NB4 (cell line): Measurements from ENCODE around the gene ZNF595.
"Not testable (repeated sequence)": the region's sequence is repeated elsewhere in the genome, so short reads cannot be mapped to it uniquely, and the experiment has no call there.

ENCODE experiments used
- MYC ChIP-seq: IDR thresholded peaks from 2 replicates; pipeline ENCODE4 v1.6.1; 2011; ENCODE audit warnings: low read depth, low read length
- POLR2A ChIP-seq: IDR thresholded peaks from 2 replicates; pipeline ENCODE4 v1.6.1; 2011; ENCODE audit warnings: mild to moderate bottlenecking; ENCODE audit not compliant: insufficient read length; ENCODE audit errors: extremely low read depth
- TF ChIP-seq, protein P1 (sequence below): IDR thresholded peaks from one replicate; pipeline ENCODE4 v1.5.1; 2012; ENCODE audit warnings: low read depth, low read length
- TF ChIP-seq, protein P2 (sequence below): IDR thresholded peaks from 2 replicates; pipeline ENCODE4 v1.6.1; 2011; ENCODE audit warnings: low read depth, low read length

DNA sequence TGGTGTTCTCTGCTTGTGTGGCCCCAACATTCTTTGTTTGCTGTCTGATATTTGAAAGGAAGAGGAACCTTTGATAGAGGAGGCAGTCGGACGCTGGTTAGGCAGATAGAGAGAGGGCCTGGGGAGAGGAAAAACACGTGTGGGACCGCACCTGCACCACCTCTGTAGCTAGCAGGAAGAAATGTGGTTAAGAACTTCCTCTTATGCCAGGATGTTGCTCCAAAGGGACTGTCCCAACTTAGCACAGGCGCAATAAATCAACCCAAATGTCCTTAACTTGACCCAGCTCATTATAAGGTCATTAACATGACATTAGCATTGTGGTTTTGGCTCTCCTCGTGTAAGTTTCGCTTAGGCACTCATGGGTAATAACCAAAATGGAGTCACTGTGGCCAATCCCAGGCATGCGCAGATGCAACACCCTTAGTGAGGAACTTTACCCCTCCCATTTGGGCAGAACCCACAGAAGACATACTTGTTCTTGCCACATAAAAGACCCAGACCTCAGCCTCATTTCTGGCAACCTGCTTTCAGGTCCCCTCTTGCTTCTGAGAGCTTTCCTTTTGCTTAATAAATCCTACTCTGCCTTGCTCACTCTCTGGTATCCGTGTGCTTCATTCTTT is 1.4 kb upstream of the ZNF595 start:
- TF ChIP-seq, protein P1, sequence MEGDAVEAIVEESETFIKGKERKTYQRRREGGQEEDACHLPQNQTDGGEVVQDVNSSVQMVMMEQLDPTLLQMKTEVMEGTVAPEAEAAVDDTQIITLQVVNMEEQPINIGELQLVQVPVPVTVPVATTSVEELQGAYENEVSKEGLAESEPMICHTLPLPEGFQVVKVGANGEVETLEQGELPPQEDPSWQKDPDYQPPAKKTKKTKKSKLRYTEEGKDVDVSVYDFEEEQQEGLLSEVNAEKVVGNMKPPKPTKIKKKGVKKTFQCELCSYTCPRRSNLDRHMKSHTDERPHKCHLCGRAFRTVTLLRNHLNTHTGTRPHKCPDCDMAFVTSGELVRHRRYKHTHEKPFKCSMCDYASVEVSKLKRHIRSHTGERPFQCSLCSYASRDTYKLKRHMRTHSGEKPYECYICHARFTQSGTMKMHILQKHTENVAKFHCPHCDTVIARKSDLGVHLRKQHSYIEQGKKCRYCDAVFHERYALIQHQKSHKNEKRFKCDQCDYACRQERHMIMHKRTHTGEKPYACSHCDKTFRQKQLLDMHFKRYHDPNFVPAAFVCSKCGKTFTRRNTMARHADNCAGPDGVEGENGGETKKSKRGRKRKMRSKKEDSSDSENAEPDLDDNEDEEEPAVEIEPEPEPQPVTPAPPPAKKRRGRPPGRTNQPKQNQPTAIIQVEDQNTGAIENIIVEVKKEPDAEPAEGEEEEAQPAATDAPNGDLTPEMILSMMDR = not testable (repeated sequence)
- TF ChIP-seq POLR2A, MYC: not testable (repeated sequence)
- TF ChIP-seq, protein P2, sequence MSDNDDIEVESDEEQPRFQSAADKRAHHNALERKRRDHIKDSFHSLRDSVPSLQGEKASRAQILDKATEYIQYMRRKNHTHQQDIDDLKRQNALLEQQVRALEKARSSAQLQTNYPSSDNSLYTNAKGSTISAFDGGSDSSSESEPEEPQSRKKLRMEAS = not testable (repeated sequence)
